ENCODE measurements around the gene IFT25.

Gene IFT25

DNA sequence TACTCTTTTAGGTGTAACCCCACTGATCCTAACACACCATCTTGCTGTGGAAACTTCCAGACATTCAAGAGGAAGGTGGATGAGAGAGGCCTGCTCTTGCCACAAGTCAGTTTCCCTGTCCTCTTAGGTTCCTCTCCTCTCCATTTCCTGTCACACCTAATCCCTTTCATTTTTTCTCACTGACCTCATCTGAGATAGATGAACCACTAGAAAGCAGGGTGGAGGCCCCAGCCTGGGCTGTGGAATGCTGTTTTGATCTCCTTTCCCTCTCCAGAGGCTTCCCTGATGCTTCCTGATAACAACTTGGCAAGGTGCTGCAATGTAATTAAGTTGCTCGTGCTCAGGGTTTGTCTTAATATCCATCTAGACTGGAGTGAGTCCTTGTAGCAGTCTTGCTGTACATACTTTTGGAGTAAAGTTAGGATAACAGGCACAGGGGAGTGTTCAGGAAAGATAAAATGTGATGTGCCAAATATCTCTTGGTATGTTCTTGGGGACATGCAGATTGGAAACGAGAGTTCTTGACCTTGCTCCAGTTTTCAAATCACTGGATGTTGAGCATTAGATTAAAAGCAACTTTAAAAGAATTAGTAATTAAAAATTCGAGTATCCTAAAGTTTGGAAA lies 11.8 kb upstream of the IFT25 start:
- TF ChIP-seq, protein P1, sequence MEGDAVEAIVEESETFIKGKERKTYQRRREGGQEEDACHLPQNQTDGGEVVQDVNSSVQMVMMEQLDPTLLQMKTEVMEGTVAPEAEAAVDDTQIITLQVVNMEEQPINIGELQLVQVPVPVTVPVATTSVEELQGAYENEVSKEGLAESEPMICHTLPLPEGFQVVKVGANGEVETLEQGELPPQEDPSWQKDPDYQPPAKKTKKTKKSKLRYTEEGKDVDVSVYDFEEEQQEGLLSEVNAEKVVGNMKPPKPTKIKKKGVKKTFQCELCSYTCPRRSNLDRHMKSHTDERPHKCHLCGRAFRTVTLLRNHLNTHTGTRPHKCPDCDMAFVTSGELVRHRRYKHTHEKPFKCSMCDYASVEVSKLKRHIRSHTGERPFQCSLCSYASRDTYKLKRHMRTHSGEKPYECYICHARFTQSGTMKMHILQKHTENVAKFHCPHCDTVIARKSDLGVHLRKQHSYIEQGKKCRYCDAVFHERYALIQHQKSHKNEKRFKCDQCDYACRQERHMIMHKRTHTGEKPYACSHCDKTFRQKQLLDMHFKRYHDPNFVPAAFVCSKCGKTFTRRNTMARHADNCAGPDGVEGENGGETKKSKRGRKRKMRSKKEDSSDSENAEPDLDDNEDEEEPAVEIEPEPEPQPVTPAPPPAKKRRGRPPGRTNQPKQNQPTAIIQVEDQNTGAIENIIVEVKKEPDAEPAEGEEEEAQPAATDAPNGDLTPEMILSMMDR (IDR thresholded peaks at IDR 0.05; ENCODE audit: control insufficient read depth, insufficient read depth, low read depth, low read length, missing control alignments), result no peak
- no peak for DNase-seq (ENCODE audit: low read depth)
- H3K4me3 ChIP-seq (ENCODE audit: control insufficient read depth, low read depth, low read length), result no peak overlapping the region

DNA sequence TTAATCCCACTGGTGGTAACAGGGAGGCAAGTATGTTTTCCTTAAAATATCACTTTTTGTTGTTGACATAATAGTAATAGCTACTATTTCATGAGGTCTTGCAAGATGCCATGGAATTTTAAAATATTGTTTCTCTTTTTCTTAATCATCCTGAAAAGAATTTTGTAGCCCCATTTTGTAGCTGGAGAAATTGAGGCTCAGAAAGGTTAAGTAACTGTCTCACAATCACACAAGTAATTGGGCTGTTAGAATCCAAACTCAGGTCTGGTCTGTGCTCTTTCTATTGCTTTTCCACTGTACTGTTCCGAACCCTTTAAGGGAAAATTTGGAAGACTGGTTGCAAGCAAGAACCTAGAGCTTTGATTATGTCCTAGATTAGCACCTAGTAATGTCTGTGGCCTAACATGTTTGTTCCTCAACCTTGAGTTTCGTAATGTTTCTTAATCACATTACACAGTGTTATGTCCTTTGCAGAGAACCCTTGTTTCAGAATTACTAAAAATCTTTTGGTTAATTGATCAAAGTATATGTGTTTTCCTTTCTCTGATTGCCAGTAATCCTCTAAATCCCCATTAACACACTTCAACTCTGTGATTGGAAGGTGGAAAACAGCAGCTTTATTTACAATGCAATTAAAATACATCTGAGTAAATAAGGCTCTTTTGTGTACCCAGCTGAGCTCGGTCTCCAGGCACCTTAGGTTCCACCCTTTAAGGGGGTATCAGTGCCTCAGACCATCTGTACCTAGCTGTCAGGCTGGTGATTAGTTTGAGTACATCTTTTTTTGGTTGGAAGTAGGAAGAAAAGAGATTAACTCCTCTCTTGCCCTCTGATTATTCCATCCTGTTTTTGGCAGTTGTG lies 11.0 kb upstream of the IFT25 start:
- no peak overlapping the region for H3K4me3 ChIP-seq (ENCODE audit: control insufficient read depth, low read depth, low read length)
- no peak for DNase-seq (ENCODE audit: low read depth)
- TF ChIP-seq, protein P1 (IDR thresholded peaks at IDR 0.05; ENCODE audit: control insufficient read depth, insufficient read depth, low read depth, low read length, missing control alignments), result no peak

DNA sequence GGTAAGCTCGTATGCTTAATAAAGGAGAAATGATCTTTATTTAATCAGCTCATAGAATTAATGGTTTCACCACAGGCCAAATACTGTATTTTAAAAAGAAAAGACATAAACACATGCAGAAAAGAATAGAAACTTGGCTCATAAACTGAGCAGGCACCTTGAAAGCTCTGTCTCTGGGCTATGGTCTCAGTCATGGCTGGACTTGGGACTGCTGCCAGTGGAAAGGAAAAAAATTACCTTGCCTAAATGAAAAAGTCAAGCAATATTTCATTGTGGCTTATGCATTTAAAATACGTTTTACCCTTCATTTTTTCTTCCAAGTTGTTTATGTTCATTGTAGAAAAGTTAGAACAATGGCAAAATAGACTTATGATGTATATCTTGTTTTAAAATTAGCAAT lies 8.6 kb upstream of the IFT25 start:
- H3K4me3 ChIP-seq (ENCODE audit: control insufficient read depth, low read depth, low read length), result no peak overlapping the region
- TF ChIP-seq, protein P1 (IDR thresholded peaks at IDR 0.05; ENCODE audit: control insufficient read depth, insufficient read depth, low read depth, low read length, missing control alignments), result no peak
- DNase-seq (ENCODE audit: low read depth), result no peak

DNA sequence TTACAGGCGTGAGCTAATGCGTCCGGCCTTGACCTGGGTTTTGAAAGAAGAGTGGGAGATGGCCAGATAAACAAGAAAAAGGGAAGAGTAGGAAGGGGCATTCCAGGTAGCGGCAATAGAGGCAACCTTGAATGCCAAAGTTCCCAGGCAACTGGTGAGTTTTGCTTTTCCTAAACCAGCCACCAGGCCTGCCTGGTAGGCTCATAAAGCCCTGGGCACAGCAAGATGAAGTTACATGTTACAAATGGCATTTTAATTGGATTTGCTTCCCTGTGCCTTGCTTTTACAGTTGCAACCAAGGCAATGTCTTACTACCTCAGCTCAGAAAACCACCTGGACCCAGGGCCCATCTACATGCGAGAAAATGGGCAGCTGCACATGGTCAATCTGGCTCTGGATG lies 6.2 kb upstream of the IFT25 start:
- TF ChIP-seq, protein P1 (IDR thresholded peaks at IDR 0.05; ENCODE audit: control insufficient read depth, insufficient read depth, low read depth, low read length, missing control alignments), result no peak
- no peak for DNase-seq (ENCODE audit: low read depth)
- H3K4me3 ChIP-seq (ENCODE audit: control insufficient read depth, low read depth, low read length), result no peak overlapping the region

DNA sequence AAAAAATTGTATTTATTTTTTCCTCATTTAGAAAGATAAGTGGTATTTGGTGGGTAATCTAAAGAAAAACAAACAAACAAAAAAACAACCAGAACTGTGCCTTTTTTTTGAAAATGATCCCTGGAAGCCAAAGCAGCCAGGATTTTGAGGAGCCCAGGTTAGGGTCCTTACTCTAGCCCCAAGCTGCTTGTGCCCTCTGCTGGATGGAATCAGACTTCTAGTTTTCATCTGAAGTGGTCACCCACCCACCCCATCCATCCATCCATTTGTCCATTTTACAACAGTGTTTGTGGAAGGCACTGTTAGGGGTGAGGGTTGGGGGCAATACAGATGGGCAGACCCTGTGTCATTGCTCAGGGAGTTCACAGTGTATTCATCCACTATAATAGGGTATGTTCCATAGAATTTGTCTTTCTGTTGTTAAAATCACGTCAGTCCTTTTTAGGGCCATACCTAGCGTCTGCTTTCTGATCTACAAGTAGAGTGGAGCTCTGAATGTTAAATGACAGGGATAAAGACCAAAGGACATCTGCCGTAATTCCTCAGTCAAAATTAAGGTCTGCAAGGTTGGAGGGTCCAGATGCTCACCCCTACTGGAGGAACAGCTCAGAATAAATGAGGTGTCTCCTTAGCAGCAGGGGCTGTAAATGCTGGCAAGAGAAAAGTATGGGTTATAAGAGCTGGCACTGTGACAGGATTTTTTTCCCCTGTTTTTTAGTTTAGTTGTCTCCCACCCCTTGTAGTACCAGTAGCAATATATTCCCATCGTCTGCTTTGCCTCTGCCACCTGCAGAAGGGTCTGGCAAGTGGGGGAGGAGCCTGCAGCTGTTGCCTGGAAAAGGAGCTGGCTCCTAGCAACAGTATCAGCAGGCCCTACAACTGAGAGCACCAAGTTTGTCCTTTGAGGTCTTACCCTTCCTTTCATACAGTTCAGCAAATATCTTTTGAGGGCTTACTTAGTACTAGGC lies 3.8 kb upstream of the IFT25 start:
- no peak overlapping the region for H3K4me3 ChIP-seq (ENCODE audit: control insufficient read depth, low read depth, low read length)
- TF ChIP-seq, protein P1 (IDR thresholded peaks at IDR 0.05; ENCODE audit: control insufficient read depth, insufficient read depth, low read depth, low read length, missing control alignments), result peak; percentile 66
- DNase-seq (ENCODE audit: low read depth), result no peak

DNA sequence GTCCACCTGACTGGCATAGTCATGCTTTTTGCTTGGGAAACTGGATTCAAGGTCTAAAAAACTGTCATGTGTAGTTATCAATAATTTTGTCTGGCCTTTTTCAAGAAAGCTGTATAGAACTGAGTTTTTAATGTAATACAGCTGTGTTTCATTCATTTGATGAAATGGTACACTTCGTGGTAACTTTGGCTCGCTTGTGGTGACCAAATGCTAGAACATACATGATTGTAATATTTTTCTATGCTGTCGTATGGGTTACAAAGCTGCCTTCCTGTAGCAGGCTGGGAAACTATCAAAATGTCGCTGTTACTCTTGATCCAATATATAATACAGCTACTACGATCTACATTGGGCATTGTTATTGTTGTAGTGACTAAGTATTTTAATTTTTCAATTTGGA lies 2.8 kb upstream of the IFT25 start:
- no peak overlapping the region for H3K4me3 ChIP-seq (ENCODE audit: control insufficient read depth, low read depth, low read length)
- TF ChIP-seq, protein P1 (IDR thresholded peaks at IDR 0.05; ENCODE audit: control insufficient read depth, insufficient read depth, low read depth, low read length, missing control alignments), result no peak
- DNase-seq (ENCODE audit: low read depth), result no peak
